OCI-LY7 (cell line): ENCODE results near the gene GABPB1. TPM values are rescaled to one million over a fixed set of nuclear protein-coding genes. Genes with fewer than 3 reads are reported as not detected.

Experiments used
- BruUV-seq: library from RNA; stranded (reverse); fragments of 400-500 nt; replicated peaks from 2 replicates; lab custom pipeline; 2021; lab: Mats Ljungman, UMichigan
- CTCF ChIA-PET: fragments of 300-600 bp; sonication (Branson Sonifier 250); formaldehyde crosslinking; loops from one replicate; lab custom pipeline; 2022; ENCODE audit warnings: antibody characterized with exemption; ENCODE audit not compliant: unreplicated experiment; lab: Charles Lee
- POLR2A ChIA-PET: fragments of 300-600 bp; sonication (Branson Sonifier 250); formaldehyde crosslinking; loops from one replicate; lab custom pipeline; 2022; ENCODE audit warnings: antibody characterized with exemption; lab: Charles Lee
- DNase-seq: peaks from one replicate; pipeline ENCODE4 v3.0.0-alpha.2; 2015; ENCODE audit warnings: low spot score
- H2AFZ ChIP-seq: fragments of 200-600 bp; sonication (generic), shearing (Covaris generic); 2 replicates; pipeline ENCODE4 v1.6.1; 2014; ENCODE audit warnings: mild to moderate bottlenecking, antibody characterized with exemption, low read length, moderate library complexity
- H3K27ac ChIP-seq: fragments of 200-600 bp; sonication (generic); 2 replicates; pipeline ENCODE4 v1.5.1; 2014; ENCODE audit warnings: mixed run types, low read depth, mild to moderate bottlenecking, moderate library complexity, low read length, inconsistent platforms; ENCODE audit not compliant: poor library complexity, severe bottlenecking
- H3K36me3 ChIP-seq: fragments of 200-600 bp; sonication (generic); 2 replicates; pipeline ENCODE4 v1.6.1; 2014; ENCODE audit warnings: mild to moderate bottlenecking, antibody characterized with exemption, low read length, moderate library complexity, mixed read lengths; ENCODE audit not compliant: insufficient read depth
- H3K4me1 ChIP-seq: fragments of 200-600 bp; sonication (generic); 2 replicates; pipeline ENCODE4 v1.5.1; 2014; ENCODE audit warnings: mild to moderate bottlenecking, low read length; ENCODE audit not compliant: insufficient read depth, poor library complexity, severe bottlenecking
- H3K4me2 ChIP-seq: fragments of 200-600 bp; sonication (generic); 2 replicates; pipeline ENCODE4 v1.6.1; 2014; ENCODE audit warnings: mild to moderate bottlenecking, low read length
- H3K4me3 ChIP-seq: fragments of 200-600 bp; sonication (generic); 2 replicates; pipeline ENCODE4 v1.5.1; 2014; ENCODE audit warnings: mild to moderate bottlenecking, low read depth, low read length; ENCODE audit not compliant: poor library complexity, severe bottlenecking
- H3K79me2 ChIP-seq: fragments of 200-600 bp; sonication (generic); 2 replicates; pipeline ENCODE4 v1.6.1; 2016; ENCODE audit warnings: low read depth, mild to moderate bottlenecking, low read length, moderate library complexity, mixed read lengths; ENCODE audit not compliant: insufficient read depth
- H3K9me2 ChIP-seq: fragments of 200-600 bp; sonication (generic); 2 replicates; pipeline ENCODE4 v1.6.1; 2016; ENCODE audit warnings: mild to moderate bottlenecking, low read length, mixed read lengths; ENCODE audit not compliant: insufficient read depth
- H3K9me3 ChIP-seq: fragments of 200-600 bp; sonication (generic); 2 replicates; pipeline ENCODE4 v1.6.1; 2014; ENCODE audit warnings: mild to moderate bottlenecking, mixed run types, low read length, mixed read lengths
- H4K20me1 ChIP-seq: fragments of 200-600 bp; sonication (generic); 2 replicates; pipeline ENCODE4 v1.6.1; 2014; ENCODE audit warnings: mild to moderate bottlenecking, antibody characterized with exemption, low read length, moderate library complexity, mixed read lengths; ENCODE audit not compliant: insufficient read depth
- CTCF ChIP-seq: fragments of 200-600 bp; sonication (generic); conservative IDR thresholded peaks from 2 replicates; pipeline ENCODE4 v1.5.1; 2014; ENCODE audit warnings: mild to moderate bottlenecking, antibody characterized with exemption, low read length, moderate library complexity, mixed read lengths
- EZH2phosphoT487 ChIP-seq: fragments of 200-600 bp; sonication (generic); IDR thresholded peaks from 2 replicates; pipeline ENCODE4 v1.6.1; 2018; ENCODE audit warnings: low read depth, borderline replicate concordance, mild to moderate bottlenecking, mixed run types, antibody characterized with exemption, low read length, moderate library complexity, mixed read lengths
- intact Hi-C: fragments of 100-400 bp; cut with micrococcal nuclease; formaldehyde crosslinking; loops from one replicate; pipeline ENCODE4 v1.10.0; 2022; ENCODE audit not compliant: unreplicated experiment
- total RNA-seq, 2 experiments: library from RNA; depleted of rRNA in 1 of 2; stranded (reverse); fragments of >200 nt in 1 of 2; shearing (Covaris generic) in 1 of 2; gene quantifications; 2 replicates each; pipeline ENCODE4 v1.2.3, GENCODE V29; 2014 to 2022

Gene GABPB1
- total RNA-seq, 2 experiments from 2014 or later = 32.6 to 53.3 TPM

GRCh38 chr15:50330921-50331320 is 24.1 kb downstream of the GABPB1 start:
- DNase-seq = no peak
- no peak overlapping the region for H3K4me2 ChIP-seq
- no peaks in the 10 kb centered on the region for H3K9me2 ChIP-seq
- POLR2A ChIA-PET = interaction anchor here (0.7 kb wide), 1 partner anchor 19 kb away, joined by 5 read pairs; no protein-coding TSS in a partner anchor
- no peak overlapping the region for H3K4me3 ChIP-seq
- BruUV-seq = no TSS peak
- no peaks in the 10 kb centered on the region for H3K4me1 ChIP-seq
- H3K36me3 ChIP-seq = no peaks in the 10 kb centered on the region
- no peaks in the 10 kb centered on the region; the same call in 1 of the 2 replicates for H4K20me1 ChIP-seq
- peaks cover 24% of the 10 kb centered on the region; the same call in 1 of the 2 replicates for H3K79me2 ChIP-seq
- CTCF ChIA-PET = no interaction called here
- no peaks in the 10 kb centered on the region for H3K9me3 ChIP-seq
- no peak overlapping the region for H3K27ac ChIP-seq
- no peak for TF ChIP-seq CTCF
- no peak for TF ChIP-seq EZH2phosphoT487
- intact Hi-C loops = no loop called here
- H2AFZ ChIP-seq = no peak overlapping the region

DNA sequence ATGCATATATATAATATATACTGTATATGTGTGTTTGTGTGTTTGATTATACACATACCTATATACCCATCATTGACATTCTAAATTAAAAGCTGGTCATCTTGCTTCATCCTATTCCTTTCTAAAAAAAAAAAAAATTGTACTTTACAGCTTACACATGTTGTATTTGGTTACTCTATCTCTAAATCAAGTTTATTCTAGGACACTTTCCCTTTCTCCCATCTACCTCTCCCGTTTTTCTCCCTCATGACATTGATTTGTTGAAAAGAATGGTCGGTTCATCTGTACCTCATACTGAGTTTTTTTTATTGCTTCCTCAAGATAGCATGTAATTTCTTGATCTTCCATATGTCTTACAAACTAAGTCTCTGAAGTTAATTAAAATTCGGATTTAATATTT is 26.9 kb downstream of the GABPB1 start:
- ChIA-PET POLR2A (interaction anchor here (0.9 to 1.9 kb wide), 3 partner anchors 12 to 50 kb away, joined by 3 to 8 read pairs (median 3); no protein-coding TSS in a partner anchor), CTCF (no interaction called here)
- Histone ChIP-seq H3K79me2 (peaks cover 18% of the 10 kb centered on the region; the same call in 1 of the 2 replicates), H2AFZ (no peak overlapping the region), H3K36me3 (no peaks in the 10 kb centered on the region), H3K9me3 (no peaks in the 10 kb centered on the region), H3K4me1 (no peaks in the 10 kb centered on the region), H3K4me2 (no peak overlapping the region), H4K20me1 (no peaks in the 10 kb centered on the region; the same call in 1 of the 2 replicates), H3K9me2 (no peaks in the 10 kb centered on the region), H3K4me3 (no peak overlapping the region), H3K27ac (no peak overlapping the region)
- no TSS peak for BruUV-seq
- TF ChIP-seq EZH2phosphoT487 (no peak), CTCF (no peak)
- no peak for DNase-seq
- intact Hi-C loops = no loop called here

DNA sequence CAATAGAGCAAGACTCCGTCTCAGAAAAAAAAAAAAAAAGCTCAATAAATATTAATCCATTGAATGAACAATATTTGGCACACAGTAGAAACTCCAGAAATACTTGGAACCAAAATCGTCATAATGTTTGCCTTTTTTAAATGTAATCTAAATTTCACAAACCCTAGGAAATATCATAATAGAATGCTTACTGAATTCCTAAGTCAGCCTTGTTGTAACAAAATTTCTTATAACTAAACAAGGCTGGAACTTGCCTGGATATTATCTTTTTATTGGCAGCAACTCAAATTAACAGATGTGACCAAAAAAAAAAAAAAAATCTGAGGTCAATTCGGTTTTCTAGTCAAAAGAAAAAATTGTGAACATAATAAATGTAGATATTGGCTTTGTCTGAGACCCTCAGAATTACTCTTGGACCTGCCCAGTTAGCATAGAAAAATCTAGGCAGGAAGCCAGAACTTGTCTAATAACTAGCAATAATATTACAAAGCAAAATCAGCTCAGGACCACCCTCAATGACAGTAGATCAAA is 33.3 kb downstream of the GABPB1 start:
- Histone ChIP-seq H3K4me2 (no peak overlapping the region), H2AFZ (no peak overlapping the region), H4K20me1 (no peaks in the 10 kb centered on the region), H3K4me3 (no peak overlapping the region), H3K27ac (no peak overlapping the region), H3K9me2 (no peaks in the 10 kb centered on the region), H3K4me1 (no peaks in the 10 kb centered on the region), H3K79me2 (peaks cover 9% of the 10 kb centered on the region; the same call in 1 of the 2 replicates), H3K36me3 (no peaks in the 10 kb centered on the region), H3K9me3 (no peaks in the 10 kb centered on the region)
- intact Hi-C loops = no loop called here
- CTCF ChIA-PET = no interaction called here
- no peak for DNase-seq
- POLR2A ChIA-PET = interaction anchor here (0.7 kb wide), 1 partner anchor 102 kb away, joined by 3 read pairs; no protein-coding TSS in a partner anchor
- TF ChIP-seq CTCF (no peak), EZH2phosphoT487 (no peak)
- BruUV-seq = no TSS peak
